KG1 (cell line): Measurements from ENCODE around the gene CAB39L.

Experiments used
- DNase-seq: peaks from one replicate; lab custom pipeline; 2025; lab: John Stamatoyannopoulos, UW

Gene CAB39L

GRCh38 chr13:49441846-49442245 is 2.0 kb downstream of the CAB39L start:
- DNase-seq, result no peak

- no peak for DNase-seq
These were observed 2.6 kb downstream of the CAB39L start for GRCh38 chr13:49441312-49441711.

- no peak for DNase-seq
These were observed 4.3 kb downstream of the CAB39L start for GRCh38 chr13:49439609-49440008.

- DNase-seq, result no peak
These were observed 6.2 kb downstream of the CAB39L start for GRCh38 chr13:49437705-49438104.

DNA sequence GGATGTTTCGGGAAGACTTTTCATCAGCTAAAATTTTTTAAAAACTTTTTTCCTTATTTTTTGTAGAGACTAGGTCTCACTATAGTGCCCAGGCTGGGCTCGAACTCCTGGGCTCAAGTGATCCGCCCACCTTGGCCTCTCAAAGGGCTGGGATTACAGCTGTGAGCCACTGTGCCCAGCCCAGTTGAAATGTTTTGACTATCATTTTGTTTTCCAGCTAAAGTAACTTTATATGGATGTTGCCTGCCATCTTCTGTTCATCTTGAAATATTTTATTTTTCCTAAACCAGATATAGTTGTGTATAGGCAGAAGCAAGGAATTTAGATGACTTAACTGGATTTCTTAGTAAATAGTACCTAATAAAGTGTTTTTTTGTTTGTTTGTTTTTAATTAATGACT is 7.0 kb downstream of the CAB39L start:
- no peak for DNase-seq

DNA sequence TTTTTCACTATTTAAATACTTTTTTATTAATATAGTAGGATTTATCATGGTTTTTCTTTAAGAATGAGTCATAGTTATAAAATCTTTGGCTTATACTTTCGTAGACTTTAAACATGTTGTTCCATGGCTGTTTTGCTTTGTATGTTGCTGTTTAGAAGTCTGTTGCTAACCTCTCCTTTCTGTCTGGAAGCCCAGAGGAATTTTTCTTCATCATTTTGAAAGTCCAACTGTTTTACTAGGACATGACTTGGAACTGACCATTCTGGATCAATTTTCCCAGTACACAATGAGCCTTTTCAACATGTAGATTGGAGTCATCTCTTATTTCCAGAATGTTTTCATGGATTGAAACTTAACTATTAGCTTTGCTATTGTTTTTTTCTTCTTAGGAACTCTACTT is 7.9 kb downstream of the CAB39L start:
- no peak for DNase-seq

DNA sequence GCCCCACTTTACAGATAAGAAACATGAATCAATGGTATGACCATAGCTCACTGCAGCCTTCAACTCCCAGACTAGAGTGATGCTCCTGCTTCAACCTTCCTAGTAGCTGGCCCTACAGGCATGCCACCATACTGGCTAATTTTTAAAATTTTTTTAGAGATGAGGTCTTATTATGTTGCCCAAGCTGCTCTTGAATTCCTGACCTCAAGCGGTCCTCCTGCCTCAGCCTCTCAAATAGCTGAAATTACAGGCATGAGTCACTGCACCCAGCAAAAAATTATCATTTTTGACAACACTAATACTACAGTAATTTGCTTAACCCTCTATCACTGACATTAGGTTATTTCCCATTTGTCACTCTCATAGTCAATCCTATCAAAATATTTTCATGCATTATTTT is 14.7 kb downstream of the CAB39L start:
- no peak for DNase-seq

GRCh38 chr13:49428041-49428763 is 15.7 kb downstream of the CAB39L start:
- DNase-seq, result no peak

GRCh38 chr13:49424011-49424560 is 19.8 kb downstream of the CAB39L start:
- no peak for DNase-seq

- no peak for DNase-seq
These were observed 22.5 kb downstream of the CAB39L start for GRCh38 chr13:49421391-49421790.

DNA sequence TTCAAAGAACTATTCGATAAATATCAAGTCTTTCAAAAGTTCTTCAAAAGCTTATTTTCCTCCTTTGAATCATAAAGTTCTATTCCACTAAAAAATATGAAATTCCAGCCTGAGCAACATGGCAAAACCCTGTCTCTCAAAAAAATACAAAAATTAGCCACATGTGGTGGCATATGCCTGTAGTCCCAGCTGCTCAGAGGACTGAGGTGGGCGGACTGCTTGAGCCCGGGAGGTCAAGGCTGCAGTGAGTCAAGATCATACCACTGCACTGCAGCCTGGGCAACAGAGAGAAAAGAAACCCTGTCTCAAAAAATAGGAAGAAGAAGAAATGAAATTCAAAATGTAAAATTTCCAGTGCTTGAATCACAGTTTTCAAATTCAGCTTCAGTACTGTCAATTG is 24.6 kb downstream of the CAB39L start:
- DNase-seq, result no peak

DNA sequence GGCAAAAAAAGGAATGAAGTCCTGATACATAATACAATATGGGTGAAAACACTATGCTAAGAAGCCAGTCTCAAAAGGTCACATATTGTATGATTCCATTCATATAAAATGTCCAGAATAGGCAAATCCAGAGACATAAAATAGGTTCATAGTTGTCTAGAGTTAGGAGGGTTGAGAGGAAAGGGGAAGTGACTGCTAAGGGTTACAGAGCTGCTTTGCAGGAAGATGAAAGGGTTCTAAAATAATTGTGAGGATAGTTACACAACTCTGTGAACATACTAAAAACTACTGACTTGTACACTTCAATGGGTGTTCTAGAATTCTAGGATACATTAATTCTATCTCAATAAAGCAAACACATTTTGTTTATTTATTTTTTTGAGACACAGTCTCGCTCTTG is 25.7 kb downstream of the CAB39L start:
- no peak for DNase-seq

- DNase-seq, result no peak
These were observed 26.7 kb downstream of the CAB39L start for GRCh38 chr13:49417161-49417560.

- DNase-seq, result no peak
These were observed 31.1 kb downstream of the CAB39L start for GRCh38 chr13:49412749-49413148.

- no peak for DNase-seq
These were observed 32.5 kb downstream of the CAB39L start for GRCh38 chr13:49411353-49411752.

- DNase-seq, result no peak
These were observed 33.4 kb downstream of the CAB39L start for GRCh38 chr13:49410477-49410876.

- DNase-seq, result no peak
These were observed 33.9 kb downstream of the CAB39L start for GRCh38 chr13:49410006-49410405.

- no peak for DNase-seq
These were observed 34.9 kb downstream of the CAB39L start for GRCh38 chr13:49409008-49409407.

GRCh38 chr13:49407936-49408335 is 35.9 kb downstream of the CAB39L start:
- DNase-seq, result no peak

DNA sequence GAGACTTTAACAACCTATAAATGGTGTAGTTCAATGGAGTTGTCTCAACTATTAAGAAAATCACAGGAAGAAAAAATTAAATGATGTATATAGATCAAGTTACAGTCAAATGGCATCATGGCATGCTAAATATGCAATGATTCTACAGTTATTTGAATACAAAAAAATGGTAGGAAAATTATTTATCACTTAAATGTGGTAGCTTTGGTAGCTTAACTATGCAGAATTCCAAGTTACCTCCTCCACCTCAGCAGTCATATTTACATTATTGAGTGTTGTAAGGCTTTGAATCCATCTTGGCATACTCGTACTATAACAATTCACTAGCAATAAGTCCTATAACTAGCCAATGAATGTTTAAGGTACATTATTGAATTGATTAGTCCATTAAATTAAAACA is 36.8 kb downstream of the CAB39L start:
- no peak for DNase-seq

DNA sequence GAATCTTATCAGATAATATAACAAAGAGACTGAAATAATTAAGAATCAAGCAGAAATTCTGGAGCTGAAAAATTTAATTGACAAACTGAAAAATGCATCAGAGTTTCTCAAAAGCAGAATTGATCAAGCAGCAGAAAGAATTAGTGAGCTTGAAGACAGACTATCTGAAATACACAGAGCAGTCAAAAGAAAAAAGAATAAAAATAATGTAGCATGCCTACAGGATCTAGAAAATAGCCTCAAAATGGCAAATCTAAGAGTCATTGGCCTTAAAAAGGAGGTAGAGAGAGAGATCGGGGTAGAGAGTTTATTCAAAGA is 39.2 kb downstream of the CAB39L start:
- DNase-seq, result no peak

DNA sequence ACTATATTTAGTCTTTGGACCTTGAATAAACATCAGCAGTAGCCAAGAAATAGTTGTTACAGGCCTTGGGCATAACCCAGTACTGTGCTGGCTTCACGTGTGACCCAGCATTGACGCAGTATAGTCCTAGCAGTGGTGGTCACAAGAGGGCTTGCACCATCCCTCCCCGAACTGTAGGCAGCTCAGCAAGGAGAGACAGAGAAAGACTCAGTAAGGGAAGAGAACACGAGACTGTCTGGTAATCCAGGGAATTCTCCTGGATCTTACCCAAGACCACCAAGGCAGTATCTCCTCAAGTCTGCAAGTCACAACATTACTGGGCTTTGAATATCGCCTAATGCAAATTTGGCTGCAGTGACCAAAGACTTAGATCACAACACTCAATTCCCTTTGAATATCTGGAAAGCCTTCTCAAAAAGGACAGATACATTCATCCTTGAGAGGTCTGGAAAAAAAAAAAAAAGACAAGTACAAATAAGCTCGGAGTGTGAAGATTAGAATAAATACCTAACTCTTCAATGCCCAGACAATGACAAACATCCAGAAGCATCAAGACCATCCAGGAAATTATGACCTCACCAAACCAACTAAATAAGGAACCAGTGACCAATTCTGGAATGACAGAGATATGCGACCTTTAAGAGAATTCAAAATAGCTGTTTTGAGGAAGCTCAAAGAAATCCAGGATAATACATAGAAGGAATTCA is 39.7 kb downstream of the CAB39L start:
- DNase-seq, result no peak

DNA sequence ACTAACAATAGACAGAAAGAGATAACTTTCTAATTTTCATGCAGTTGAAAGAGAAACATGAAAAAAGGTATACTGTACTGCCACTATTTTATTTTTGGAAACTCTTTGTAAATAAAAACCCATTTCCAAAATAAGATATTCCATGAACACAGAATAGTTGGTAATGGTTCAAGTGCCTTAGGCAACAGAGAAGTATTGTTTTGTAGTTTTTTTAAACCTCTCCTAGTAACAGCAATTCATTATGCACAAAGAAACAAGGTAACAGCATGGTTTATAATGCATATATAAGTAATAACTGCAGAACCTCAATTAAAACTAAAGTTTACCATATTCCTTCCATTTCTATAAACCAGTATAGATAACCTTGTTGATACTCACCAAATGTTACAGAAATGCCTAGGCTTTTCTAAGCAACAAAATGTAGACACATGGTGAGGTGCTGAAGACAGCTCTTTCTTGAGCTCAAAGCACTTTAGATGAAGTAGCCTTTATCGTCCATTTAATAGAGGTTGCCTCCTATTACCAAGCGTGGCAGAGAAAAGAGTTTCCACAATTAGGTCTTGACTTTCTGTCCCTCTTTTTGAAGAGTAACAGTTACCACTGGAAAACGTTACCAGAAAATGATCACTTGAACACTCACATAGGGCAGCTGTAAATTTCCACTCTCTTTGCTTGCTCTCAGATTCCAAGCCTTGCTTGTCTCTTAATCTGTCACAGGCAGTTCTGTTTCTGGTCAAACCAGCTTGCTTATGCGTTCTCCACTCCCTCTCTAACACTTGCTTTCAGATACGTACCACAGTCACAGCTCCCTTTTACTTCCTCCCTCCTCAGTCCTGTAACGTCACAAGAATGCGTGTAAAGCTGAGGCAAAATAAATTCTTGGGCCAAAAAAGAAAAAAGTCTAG is 42.9 kb downstream of the CAB39L start:
- no peak for DNase-seq
